ENCODE measurements around the gene PIEZO2.
"Not testable (repeated sequence)": the region's sequence is repeated elsewhere in the genome, so short reads cannot be mapped to it uniquely, and the experiment has no call there.

PIEZO2 gene

DNA sequence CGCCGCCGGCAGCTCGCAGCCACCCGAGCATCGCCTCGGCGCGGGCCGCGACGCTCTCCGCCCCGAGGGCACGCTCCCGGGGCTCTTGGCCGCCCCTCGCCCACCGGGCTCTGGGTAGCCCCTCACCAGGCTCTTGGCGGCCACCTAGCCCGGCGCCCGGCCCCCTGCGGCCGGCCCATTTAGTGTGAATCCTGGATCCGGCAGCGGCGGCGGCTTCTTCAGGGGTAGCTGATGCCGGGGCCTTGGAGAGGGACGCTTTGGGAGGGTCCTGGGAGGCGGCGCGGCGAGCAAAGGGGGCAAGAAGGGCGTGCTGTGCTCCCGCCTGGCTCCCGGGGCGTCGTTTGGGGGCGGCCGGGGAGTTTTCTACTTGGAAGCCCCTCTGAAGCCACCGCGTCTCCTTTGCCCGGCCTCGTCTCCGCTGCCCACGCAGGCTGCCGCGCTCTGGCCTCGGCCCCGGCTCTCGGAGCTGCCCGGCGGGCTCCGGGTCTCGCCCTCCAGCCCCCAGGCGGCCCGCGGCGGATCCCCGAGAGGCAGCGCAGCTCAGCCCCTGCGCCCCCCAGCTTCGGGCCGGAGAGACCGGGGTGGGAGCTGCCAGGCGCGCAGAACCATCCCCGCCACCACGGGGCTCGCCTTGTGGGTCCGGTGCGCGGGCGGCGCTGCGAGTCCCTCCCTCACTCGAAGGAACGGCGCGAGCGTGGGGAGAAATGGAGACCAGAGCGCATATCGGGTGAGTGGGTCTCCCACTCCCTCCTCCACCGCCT is 509 bp downstream of the PIEZO2 start:
- DNase-seq (ENCODE audit: low spot score) = no peak

DNA sequence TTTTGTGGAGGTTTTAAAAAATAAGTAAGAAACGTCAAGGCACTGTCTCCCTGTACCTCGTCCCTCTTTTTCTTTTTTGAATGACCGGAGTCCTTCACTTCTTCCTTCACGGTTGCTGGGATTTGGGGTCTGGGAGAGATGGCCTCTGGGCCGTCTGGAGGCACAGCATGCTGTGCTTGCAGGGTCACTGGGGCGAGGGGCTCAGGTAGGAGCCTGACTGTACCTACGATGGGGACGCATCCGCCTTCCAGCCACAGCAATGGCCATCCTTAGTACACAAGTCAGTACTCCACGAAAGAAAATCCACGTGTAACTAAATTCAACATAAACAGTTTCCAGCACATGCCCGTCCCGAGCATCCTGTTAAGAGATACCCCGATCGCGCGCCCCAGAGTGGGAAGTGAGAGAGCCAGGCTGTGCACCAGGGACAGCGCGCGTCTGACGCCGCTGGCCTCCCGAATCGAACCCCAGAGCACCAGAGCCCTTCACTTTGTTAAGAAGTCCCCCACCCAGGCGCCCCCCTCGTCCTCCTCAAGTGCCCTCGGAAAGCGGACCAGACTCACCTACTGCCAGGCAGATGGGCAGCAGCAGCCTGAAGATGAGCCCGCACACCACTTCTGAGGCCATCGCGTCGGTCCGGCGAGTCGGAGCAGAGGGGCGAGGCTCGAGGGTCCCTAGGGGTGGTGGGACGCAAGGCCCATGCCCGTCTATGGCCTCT is 1.2 kb downstream of the PIEZO2 start:
- DNase-seq (ENCODE audit: low spot score) = no peak

DNA sequence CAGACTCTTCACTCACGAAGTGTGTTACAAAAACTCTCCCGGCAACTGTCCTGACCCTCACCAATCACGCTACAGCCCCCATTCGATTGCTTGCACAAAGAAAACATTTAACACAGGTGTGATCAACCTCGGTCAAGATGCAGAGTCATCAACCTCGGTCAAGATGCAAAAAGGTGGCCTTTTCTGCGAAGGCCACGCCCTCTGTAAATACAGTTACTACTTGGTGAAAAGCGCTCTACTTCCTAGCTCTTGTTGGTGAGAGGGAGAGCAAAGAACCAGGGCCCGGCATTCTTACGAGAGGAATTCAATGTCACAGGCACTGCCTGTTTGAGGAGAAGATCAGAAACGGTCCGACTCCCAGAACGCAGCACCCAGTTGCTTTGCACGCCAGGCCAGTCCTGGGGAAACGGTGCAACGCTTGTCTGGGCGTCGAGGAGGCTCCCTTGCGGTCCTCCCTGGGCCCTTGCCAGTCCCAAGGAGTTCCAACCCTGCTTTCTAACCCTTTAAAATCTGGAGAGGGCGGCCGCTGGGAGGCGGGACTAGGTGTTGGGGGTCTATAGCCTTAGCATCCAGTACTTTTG is 1.9 kb downstream of the PIEZO2 start:
- DNase-seq (ENCODE audit: low spot score) = no peak

DNA sequence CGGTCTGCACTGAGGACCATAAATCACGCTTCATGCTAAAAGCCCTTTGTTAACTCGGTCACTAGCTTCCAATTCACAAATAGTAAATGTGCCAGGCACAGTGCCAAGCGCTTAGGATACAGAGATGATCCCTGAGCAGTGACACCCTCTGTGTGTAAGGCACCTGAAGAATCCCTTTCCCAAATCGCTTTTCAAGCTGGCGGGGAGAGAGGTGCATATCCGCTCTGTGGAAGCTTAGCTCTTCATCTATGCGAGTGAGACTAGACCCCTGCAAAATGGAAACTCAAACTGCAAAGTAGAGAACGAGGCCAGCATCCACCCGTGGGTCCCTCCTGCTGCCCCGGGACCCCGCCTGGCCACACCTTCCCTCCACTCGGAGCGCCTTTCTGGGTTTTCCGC is 2.4 kb downstream of the PIEZO2 start:
- no peak for DNase-seq (ENCODE audit: low spot score)

DNA sequence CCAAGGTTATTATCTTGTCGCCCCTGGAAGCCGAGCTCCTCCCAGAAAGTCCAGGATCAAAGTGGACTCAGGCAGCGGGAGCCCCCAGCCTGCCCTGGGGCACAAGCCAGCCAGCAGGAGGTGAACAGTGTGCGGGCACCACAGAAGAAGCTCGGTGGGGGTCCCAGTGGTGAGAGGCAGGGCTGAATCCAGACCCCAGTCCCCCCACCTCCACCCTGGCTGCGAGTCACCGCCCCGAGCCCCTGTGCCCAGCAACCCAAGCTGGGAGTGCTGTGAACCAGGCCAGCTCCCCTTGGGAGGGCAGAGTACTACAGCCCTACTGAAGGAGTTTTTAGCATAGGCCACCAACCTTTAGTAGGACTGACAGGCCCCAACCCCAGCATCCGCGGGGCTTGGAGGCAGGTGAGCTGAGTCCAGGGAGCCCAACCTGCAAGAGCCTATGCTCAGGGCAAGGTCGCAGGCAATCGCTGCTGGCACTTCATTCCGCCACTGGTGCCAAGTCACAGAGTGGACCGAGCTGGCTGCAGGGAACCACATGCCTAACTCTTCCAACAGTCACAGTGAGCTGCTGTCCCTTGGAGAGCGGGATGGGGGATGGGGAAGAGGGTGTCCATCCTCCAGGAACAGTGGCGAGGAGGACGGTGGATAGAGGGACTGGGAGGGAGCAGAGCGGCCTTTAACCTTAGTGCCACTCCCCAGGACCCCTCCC is 3.0 kb downstream of the PIEZO2 start:
- no peak for DNase-seq (ENCODE audit: low spot score)

DNA sequence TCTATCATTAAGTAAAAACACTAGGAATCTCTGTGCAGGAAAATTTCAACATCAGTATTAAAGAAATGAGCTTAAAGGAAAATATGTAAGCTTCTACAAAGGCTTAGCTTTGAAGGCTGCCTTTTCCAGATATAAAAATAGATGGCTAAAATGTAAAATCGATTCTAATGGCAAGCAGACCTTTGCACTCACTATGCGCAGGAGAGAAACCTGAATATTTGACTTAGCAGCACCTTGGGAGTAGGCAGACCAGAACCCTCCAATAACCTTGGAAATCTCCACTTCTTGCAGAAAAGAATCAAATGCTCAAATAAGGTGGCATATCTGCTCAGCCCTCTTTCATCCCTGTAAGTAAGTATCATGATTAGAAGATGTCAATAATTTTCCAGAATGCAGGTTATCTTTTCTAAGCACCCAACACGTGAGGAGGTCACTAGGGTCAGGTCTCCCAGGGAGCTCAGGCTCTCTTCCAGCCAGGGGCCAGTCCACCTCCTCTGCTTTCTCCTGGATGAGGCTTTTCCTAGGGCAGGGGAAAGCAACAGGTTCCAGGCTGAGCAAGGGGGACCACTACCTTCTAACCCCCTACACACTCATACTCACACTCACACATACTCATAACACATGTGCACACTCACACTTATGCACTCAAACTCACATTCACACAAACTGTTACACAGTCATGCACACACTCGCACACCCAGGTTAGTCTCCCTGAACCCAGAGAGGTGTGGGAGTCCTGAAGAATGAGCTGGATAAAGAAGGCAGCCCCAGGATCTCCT is 3.8 kb downstream of the PIEZO2 start:
- DNase-seq (ENCODE audit: low spot score) = no peak

DNA sequence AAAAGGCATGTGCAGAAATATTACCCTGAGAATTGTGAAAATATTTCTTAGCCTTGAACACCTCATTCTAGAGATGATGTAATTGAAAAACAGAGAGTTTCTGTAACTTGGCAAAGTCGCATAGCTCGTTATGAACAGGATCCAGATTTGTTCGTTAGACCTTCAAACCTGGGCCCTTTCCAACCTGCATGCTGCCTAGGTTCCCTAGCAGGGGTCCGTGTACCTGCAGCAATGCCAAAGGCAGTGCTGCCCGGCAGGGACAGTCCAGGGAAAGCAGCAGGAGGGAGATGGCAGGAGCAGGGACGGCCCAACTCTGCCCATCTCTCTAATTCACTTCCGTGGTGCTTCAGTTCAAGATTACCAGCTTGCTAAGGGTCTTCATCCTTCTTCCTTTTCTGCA is 12.0 kb downstream of the PIEZO2 start:
- no peak for DNase-seq (ENCODE audit: low spot score)

DNA sequence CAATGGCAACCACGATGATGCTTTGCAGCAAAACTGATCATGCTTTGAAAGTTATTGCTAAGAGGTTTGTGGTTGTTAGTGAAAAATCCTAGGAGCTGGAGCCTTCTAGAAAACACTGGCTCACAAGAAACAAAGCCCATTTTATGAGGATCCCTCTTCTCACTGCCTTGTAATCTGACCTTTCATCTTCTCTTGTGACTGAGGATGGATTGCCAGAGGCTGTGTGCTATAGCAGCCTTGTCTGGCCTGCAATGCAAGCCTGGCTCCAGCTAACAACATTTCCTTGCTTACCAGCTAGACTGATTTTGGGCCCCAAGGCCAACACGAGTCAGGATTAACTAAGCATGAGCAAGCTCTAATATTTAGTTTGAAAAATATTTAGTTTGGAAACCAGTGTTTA is 13.1 kb downstream of the PIEZO2 start:
- no peak for DNase-seq (ENCODE audit: low spot score)

DNA sequence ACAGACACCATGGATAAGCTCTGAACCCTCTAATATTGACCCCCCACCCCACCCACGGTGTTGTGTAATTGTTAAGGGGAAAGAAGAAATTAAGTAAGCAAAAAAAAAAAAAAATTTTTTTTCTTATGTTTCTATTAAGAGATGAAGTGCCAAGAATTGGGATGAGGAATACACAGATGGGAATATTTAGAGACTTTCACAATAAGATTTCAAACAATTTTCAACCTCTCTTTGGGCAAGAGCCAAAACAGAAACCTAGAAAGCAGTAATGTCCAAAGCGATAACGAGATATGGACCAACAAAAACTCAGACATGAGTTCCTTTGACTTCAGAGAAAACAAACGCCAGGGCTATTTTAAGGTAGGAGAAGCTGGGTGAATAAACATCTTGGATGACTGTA is 14.4 kb downstream of the PIEZO2 start:
- no peak for DNase-seq (ENCODE audit: low spot score)

DNA sequence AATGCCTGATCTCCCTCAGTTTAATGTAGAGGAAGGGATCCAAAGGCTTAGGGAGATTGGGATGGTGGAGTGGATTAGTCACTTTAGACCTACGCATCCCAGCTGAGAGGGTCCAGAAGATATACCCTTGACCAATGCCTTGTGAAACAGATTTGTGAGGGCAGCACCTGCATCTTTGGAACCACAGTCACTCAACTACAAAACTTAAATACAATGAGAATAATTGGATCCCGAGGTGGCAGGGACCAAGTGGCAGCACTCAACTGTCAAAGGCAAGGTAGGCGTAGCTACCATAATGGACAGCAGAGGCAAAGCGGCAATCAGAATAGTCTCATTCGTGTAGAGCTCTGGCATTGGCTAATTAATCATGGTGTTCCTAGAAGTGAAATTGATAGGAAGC is 20.3 kb downstream of the PIEZO2 start:
- DNase-seq (ENCODE audit: low spot score) = not testable (repeated sequence)

DNA sequence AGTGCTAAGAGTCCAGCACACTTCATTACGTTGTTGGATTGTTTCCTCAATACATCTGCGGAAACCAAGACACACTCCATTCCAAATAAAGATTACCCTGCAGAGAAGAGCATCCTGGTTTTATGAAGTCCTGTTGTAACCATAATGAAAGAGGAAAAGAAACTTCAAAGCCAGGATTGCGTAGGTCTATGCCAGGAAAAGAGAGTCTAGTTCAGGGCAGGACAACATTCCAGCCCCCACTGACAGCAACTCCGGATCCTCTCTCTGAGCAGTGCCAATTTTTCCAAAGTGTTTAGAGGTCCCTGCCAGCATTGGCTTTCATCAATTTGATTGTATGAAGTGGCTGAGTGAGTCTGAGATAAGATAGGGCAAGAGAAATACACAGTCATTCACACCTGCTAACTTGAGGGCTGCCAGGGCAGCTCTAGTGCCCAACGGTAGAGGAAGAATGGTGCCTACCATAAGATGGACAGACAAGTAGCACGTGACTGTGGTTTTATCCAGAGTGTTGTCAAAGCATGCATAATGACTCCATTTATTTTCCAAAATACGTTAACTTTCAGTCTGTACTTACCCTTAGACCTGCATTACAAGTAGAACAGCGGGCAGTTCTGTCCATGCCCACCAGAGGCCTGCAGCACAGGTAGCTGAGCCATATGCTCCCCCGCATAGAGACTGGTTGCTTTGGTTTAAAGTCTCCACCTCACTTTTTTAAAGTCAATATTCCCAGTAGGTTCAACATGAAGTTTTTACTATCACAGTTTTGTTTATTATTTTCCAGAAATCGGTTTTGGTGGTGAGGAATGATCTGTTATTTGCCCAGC is 23.7 kb downstream of the PIEZO2 start:
- DNase-seq (ENCODE audit: low spot score) = no peak

DNA sequence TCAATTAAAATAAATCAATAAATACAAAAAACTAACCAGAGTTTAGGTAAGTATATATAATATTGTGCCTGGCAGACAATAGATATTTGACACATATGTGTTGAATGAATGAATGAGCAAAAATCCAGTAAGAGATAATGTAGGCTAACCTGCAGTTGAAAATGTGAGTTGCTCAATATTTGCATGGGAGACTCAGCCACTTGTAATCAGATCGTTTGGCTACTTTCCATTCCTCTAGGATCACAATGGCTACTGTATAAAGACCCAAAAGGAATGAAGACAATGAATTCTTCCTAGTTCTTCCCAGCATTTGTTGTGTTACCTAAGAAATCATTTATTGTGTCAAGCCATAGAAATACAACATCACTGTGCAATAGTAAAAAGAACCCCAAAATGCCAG is 25.3 kb downstream of the PIEZO2 start:
- DNase-seq (ENCODE audit: low spot score) = no peak

DNA sequence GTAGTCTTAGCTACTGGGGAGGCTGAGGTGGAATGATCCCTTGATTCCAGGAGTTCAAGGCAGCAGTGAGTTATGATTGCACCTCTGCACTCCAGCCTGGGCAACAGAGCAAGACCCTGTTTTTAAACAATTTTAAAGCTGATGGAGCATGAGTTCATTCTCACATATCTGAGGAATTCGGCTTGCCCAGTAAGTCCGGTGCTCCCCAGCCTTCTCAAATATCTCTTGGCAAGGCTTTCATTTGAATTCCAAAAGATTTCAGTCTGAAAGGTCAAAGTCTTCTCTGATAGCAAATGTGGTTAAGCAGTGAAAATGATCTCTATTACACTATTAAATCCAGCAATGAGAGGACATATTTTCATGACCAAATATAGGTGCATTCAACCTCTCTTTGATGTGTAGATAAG is 27.9 kb downstream of the PIEZO2 start:
- no peak for DNase-seq (ENCODE audit: low spot score)

DNA sequence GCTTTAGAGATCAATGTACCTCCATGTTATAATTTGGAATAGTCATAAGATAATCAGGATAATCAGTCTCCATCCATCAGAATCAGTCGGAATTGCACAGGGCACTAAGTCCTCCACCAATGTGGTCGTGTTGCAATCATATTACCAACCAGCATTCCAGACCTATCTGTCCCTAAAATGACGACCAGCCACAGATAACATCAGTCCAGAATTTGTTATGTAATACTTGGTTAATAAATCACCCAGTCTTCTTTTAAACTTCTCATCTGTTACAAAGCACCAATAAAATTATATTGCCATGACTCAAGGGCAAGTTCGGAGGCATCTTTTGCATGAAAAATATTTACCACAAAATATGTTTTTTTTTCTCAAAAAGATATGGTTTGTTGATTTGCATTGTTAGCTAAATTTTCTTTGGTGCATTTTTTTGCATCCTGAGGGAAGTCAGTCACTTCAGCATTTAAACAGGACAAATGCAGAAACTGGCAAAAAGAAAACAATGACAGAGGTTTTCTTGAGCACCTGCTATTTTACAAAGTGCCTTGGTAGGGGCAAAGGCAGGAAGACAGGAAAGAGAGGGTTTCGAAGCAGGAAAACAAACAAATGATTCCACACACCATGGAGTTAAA is 29.3 kb downstream of the PIEZO2 start:
- peak; percentile 84 for DNase-seq (ENCODE audit: low spot score)

DNA sequence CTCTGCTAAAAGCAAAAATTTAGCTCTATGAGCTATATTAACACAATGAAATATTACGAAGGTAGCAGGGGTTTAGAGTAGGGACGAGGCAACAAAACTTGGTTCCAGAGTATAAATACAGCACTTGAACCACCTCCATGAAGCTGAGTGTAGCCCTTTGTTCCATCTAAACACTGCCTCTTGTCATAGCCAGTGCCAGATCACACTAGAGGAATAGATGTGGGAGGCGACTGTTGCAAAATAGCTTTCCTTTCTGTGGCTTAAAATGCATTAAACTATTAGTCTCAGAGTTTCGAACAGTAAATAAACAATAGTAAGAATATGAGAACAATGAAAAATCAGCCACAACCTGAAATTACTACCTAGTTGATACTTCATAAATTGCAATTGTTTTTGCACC is 29.8 kb downstream of the PIEZO2 start:
- DNase-seq (ENCODE audit: low spot score) = no peak

DNA sequence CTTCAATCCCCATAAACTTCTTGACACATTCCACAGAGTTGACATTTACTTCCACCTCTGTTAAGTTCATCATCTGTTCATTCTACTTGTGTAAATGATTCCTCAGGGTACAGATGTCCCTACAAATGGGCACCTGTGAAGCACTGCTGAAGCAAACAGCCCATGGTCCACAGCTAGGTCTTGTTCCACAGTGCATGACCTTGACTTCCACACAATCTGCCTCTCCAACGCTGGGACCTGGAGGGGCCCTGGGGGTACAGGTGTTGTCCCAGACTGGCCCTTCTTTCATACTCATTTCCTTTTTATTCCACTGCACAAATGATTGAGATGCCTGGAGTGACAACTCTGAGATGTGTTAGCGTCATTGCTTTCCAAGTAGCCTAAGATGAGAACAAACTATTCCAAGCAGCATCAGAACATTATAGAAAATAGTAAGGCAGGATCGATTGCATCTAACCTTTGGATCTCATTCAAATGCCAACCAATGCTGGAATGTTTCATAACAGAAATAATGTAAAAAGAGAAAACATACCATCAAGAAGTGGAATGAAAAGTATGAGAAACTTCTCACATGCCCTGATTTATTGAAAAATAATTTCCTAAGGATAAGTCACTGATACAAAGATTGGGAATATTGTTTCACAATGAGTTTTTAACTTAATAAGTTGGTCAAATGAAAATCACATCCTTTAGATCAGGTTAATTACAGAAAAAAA is 31.2 kb downstream of the PIEZO2 start:
- no peak for DNase-seq (ENCODE audit: low spot score)

DNA sequence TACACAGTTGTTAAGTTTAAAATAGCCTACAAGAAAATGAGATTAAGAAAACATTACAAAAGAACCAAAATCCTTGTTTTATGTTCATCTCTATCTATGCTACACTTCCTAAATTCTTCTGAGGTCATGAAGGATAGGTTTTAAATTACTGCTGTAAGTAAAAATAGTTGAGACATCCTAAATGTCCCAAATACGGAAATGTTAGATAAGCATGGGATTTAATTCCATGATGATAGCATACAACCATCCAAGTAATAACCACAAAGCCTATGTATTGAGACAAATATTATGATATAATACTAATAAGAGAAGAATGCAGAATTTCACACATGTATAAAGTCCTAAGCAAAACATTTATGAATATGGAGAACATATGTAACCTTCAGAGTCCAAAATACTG is 34.1 kb downstream of the PIEZO2 start:
- no peak for DNase-seq (ENCODE audit: low spot score)

DNA sequence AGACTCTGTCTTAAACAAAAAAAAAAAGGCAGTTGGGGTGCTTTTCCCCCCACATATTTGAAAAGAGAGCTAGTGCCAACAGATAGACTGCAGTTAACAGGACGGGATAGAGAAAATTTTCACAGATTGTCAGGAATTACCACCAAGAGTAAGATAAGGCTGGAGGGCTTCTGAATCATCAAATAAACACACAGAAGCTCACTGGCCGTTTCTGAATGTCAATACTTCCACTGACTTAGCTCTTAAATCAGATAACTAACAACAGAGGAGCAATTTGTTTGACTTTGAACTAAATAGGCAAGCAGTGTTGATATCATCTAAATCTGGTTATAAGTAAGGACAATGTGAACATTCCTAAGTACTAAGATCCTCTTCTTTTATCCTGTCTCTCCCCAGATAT is 34.7 kb downstream of the PIEZO2 start:
- no peak for DNase-seq (ENCODE audit: low spot score)

DNA sequence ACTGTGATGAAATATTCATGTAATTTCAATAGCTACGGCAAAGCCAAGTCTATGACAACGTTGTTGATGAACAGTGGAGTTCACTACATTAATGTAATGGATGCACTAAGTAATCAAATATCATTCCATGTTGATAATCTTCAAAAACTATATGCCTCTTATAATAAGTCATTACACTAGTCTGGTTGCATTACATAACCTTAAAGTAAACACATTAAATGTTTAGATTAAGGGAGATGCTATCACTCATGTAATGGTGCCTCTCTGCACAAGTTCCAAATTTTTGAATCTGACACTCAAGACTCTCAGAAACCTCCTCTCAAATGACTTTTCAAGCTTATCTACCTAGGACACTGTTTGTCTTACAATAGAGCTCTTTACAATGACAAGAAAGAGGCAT is 35.4 kb downstream of the PIEZO2 start:
- DNase-seq (ENCODE audit: low spot score) = no peak

DNA sequence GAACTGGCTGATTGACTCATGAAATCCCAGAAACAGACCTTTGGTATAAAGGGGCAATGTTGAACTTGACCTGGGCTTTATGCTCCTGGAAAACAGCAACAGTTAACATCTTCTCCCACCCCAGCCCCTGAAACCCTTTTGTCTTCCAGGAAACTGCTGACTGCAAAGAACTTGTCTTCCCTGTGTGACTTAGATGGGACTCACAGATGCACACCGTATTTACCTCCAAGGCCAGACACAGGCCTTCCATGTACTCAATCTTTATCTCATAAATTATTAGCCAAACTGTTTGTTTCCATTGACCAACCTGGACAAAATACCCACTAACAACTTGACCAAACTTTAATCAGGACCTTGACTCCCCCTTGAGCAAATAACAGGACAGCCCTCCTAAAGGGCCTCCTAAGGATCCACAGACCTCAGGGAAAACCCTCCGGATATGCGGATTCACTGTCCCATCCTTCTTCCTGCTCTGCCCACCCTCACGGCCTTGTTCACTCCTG is 36.3 kb downstream of the PIEZO2 start:
- no peak for DNase-seq (ENCODE audit: low spot score)

Data from HuH-7 (cell line).